Large intestine (tissue), 3 donors: ENCODE data around the gene PPP6R3. TPM values are rescaled to one million over a fixed set of nuclear protein-coding genes. Genes with fewer than 3 reads are reported as not detected.

Experiments
- DNase-seq, 2 donors: peaks; one replicate each; pipeline versions ENCODE4 v3.0.0 to v3.0.0-alpha.2; 2013
- H3K27ac ChIP-seq: one replicate; pipeline ENCODE4 v1.5.1; 2013; ENCODE audit warnings: low read length
- H3K27me3 ChIP-seq: 2 replicates; pipeline ENCODE4 v1.6.1; 2013; ENCODE audit warnings: low read length; ENCODE audit not compliant: control insufficient read depth, insufficient read depth
- H3K36me3 ChIP-seq: 2 replicates; pipeline ENCODE4 v1.6.1; 2013; ENCODE audit warnings: low read length; ENCODE audit not compliant: control insufficient read depth, insufficient read depth
- H3K4me1 ChIP-seq: one replicate; pipeline ENCODE4 v1.6.1; 2013; ENCODE audit warnings: low read length; ENCODE audit not compliant: control insufficient read depth, insufficient read depth
- H3K4me3 ChIP-seq: one replicate; pipeline ENCODE4 v1.5.1; 2013; ENCODE audit warnings: low read length
- H3K9me3 ChIP-seq: one replicate; pipeline ENCODE4 v1.6.1; 2013; ENCODE audit warnings: mild to moderate bottlenecking, low read depth, low read length, moderate library complexity; ENCODE audit not compliant: control insufficient read depth
- WGBS: methylation state at CpG from one replicate; pipeline ENCODE4 v1.1.5; 2013; ENCODE audit warnings: low lambda C conversion rate; ENCODE audit not compliant: insufficient coverage; 5-methylcytosine and 5-hydroxymethylcytosine counted together
- polyA plus RNA-seq: library from polyadenylated mRNA; unstranded; fragments of 120-200 nt; gene quantifications from one replicate; pipeline ENCODE4 v1.2.1, GENCODE V29; 2013

PPP6R3 gene
- polyA plus RNA-seq, 1 donor, result 70.5 TPM

- no CpG with 5 or more reads among the region's 2 CpGs for WGBS
- no peaks in the 10 kb centered on the region for H3K27me3 ChIP-seq
- peaks cover 9% of the 10 kb centered on the region for H3K4me1 ChIP-seq
- DNase-seq, result no peak
- H3K4me3 ChIP-seq, result no peak overlapping the region
- H3K9me3 ChIP-seq, result no peaks in the 10 kb centered on the region
- H3K36me3 ChIP-seq, result no peaks in the 10 kb centered on the region
- no peak overlapping the region for H3K27ac ChIP-seq
These were observed 45.0 kb downstream of the PPP6R3 start for GRCh38 chr11:68505596-68505995.

GRCh38 chr11:68506908-68507307 lies 46.4 kb downstream of the PPP6R3 start:
- no peak for DNase-seq
- Histone ChIP-seq H3K27ac (no peak overlapping the region), H3K4me1 (peaks cover 9% of the 10 kb centered on the region), H3K4me3 (no peak overlapping the region), H3K36me3 (no peaks in the 10 kb centered on the region), H3K9me3 (no peaks in the 10 kb centered on the region), H3K27me3 (no peaks in the 10 kb centered on the region)
- no CpG with 5 or more reads among the region's 3 CpGs for WGBS

- Histone ChIP-seq H3K36me3 (no peaks in the 10 kb centered on the region), H3K27ac (no peak overlapping the region)
- WGBS, result no CpG with 5 or more reads among the region's 2 CpGs
These were observed 47.9 kb downstream of the PPP6R3 start for GRCh38 chr11:68508425-68508824.

GRCh38 chr11:68509066-68509465 lies 48.5 kb downstream of the PPP6R3 start:
- DNase-seq, result no peak
- Histone ChIP-seq H3K27ac (no peak overlapping the region), H3K4me3 (no peak overlapping the region)

More at GRCh38 chr11:68508425-68508824, 47.9 kb downstream of the PPP6R3 start:
- Histone ChIP-seq H3K4me1 (peaks cover 7% of the 10 kb centered on the region), H3K27me3 (no peaks in the 10 kb centered on the region), H3K4me3 (no peak overlapping the region), H3K9me3 (no peaks in the 10 kb centered on the region)
- DNase-seq, result no peak

GRCh38 chr11:68513930-68514487 lies 53.5 kb downstream of the PPP6R3 start:
- peaks cover 5% of the 10 kb centered on the region for H3K36me3 ChIP-seq
- DNase-seq, result peak in 1 of 2 donors; percentile 43
- peaks cover 14% of the 10 kb centered on the region for H3K4me1 ChIP-seq
- H3K27me3 ChIP-seq, result no peaks in the 10 kb centered on the region
- WGBS, result no CpG with 5 or more reads among the region's 6 CpGs
- no peak overlapping the region for H3K4me3 ChIP-seq
- no peak overlapping the region for H3K27ac ChIP-seq
- H3K9me3 ChIP-seq, result no peaks in the 10 kb centered on the region

More at GRCh38 chr11:68509066-68509465, 48.5 kb downstream of the PPP6R3 start:
- H3K36me3 ChIP-seq, result peaks cover 2% of the 10 kb centered on the region
- 66% methylated on average over 3 of the region's 4 CpGs for WGBS
- no peaks in the 10 kb centered on the region for H3K27me3 ChIP-seq
- peaks cover 12% of the 10 kb centered on the region for H3K4me1 ChIP-seq
- H3K9me3 ChIP-seq, result no peaks in the 10 kb centered on the region

GRCh38 chr11:68517121-68517741 lies 56.7 kb downstream of the PPP6R3 start:
- Histone ChIP-seq H3K27me3 (no peaks in the 10 kb centered on the region), H3K27ac (no peak overlapping the region), H3K9me3 (no peaks in the 10 kb centered on the region), H3K36me3 (peaks cover 23% of the 10 kb centered on the region), H3K4me3 (no peak overlapping the region), H3K4me1 (peaks cover 24% of the 10 kb centered on the region)
- DNase-seq, result no peak
- 94% methylated on average over 2 of the region's 5 CpGs for WGBS

GRCh38 chr11:68518191-68518590 lies 57.6 kb downstream of the PPP6R3 start:
- no CpG with 5 or more reads among the region's 1 CpG for WGBS
- no peak for DNase-seq

GRCh38 chr11:68521969-68522652 lies 61.6 kb downstream of the PPP6R3 start:
- Histone ChIP-seq H3K36me3 (peaks cover 37% of the 10 kb centered on the region), H3K27ac (peak overlapping the region; percentile 7), H3K9me3 (no peaks in the 10 kb centered on the region), H3K4me1 (peaks cover 49% of the 10 kb centered on the region), H3K4me3 (no peak overlapping the region), H3K27me3 (no peaks in the 10 kb centered on the region)
- peak; percentile 80 to 90 for DNase-seq
- WGBS, result 27% methylated on average over 2 of the region's 4 CpGs

More at GRCh38 chr11:68518191-68518590, 57.6 kb downstream of the PPP6R3 start:
- Histone ChIP-seq H3K4me1 (peaks cover 25% of the 10 kb centered on the region), H3K27ac (no peak overlapping the region), H3K27me3 (no peaks in the 10 kb centered on the region), H3K9me3 (no peaks in the 10 kb centered on the region), H3K4me3 (no peak overlapping the region), H3K36me3 (peaks cover 25% of the 10 kb centered on the region)

GRCh38 chr11:68523033-68523432 lies 62.5 kb downstream of the PPP6R3 start:
- peaks cover 45% of the 10 kb centered on the region for H3K36me3 ChIP-seq
- WGBS, result 90% methylated on average over 2 of the region's 4 CpGs
- no peaks in the 10 kb centered on the region for H3K9me3 ChIP-seq
- no peaks in the 10 kb centered on the region for H3K27me3 ChIP-seq
- H3K4me3 ChIP-seq, result no peak overlapping the region
- H3K4me1 ChIP-seq, result peaks cover 50% of the 10 kb centered on the region
- no peak for DNase-seq
- peak overlapping the region; percentile 7 for H3K27ac ChIP-seq

GRCh38 chr11:68523743-68524142 lies 63.2 kb downstream of the PPP6R3 start:
- H3K4me1 ChIP-seq, result peaks cover 57% of the 10 kb centered on the region
- peak overlapping the region; percentile 1 for H3K27ac ChIP-seq
- no peak overlapping the region for H3K4me3 ChIP-seq
- no peak for DNase-seq
- no peaks in the 10 kb centered on the region for H3K9me3 ChIP-seq
- no peaks in the 10 kb centered on the region for H3K27me3 ChIP-seq
- WGBS, result 95% methylated on average over 3 of the region's 3 CpGs
- peaks cover 46% of the 10 kb centered on the region for H3K36me3 ChIP-seq
